GM21576 (cell line): ENCODE data around the gene CXCL9.
"Not testable (repeated sequence)": the region's sequence is repeated elsewhere in the genome, so short reads cannot be mapped to it uniquely, and the experiment has no call there.

Source experiments
- ATAC-seq: cut with Tn5 transposase; IDR thresholded peaks from one replicate; pipeline ENCODE4 v1.9.1; 2021; ENCODE audit warnings: mild to moderate bottlenecking, moderate library complexity; ENCODE audit not compliant: unreplicated experiment

CXCL9 gene

GRCh38 chr4:76012388-76012801 is 5.1 kb upstream of the CXCL9 start:
- no peak for ATAC-seq

DNA sequence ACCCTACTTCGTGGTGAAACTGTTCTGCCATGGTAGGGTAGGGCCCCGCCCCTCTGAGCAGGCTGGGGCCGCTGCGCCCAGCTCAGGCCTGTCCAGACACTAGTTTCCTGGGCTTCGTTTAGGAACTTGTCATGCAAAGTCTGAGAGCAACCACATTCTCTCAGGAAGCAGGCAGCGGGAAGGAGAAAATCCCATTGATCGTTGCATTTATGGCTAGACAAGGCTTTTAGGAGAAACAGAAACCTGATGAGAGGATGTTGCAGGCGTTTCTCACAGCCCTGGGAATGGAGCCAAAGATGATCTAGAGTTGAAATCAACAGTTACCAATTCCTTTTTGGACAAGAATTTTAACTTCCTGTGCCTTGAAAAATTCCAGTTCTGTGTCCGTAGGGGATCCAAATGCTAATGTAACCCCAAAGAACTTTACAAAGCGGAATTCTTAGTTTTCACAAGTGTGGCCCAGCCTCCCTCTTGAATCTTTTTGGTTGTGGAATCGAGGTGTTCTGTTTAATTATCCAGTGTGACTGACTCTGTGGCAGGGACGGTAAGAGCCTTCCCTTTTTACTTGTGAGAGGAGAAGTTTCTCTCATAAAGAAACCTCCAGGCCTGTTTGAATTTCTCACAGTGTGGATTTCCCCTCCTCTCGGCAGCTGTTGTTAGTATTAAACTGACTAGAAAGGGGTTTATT is 4.5 kb upstream of the CXCL9 start:
- ATAC-seq = peak; percentile 76

DNA sequence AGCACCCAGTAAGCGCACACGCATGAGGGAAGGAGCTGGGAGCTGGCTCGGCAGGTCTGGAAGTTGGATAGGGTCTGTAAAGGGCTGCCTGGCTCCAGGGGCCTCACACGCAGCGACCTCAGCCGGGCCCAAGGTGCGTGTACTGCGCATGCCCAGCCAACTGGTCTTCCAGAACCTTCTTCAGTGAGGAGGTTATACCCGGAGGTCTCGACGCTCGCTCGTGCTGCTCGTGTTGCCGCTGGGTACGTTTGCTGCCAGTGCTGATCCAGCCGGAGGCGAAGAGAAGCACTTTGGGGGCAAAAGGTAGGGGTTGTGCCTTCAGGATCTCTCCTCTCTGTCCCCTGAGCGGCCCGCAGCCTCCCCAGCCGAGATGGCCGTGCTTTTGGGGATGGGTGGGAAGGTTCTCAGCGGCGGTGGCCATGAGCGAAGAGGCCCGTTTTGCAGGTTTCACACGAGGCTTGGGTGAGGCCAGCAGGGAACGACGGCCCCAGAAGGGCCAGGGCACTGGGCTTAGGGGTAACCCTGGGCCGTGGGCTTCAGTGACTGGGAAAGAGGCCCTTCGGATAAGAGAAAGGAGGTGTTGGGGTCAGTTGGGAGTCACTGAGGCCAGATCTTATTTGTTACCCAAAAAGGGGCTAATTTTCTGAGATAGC is 3.8 kb upstream of the CXCL9 start:
- no peak for ATAC-seq

- no peak for ATAC-seq
These were observed 3.3 kb upstream of the CXCL9 start for GRCh38 chr4:76010576-76010975.

GRCh38 chr4:76009311-76009710 is 2.0 kb upstream of the CXCL9 start:
- ATAC-seq = no peak

GRCh38 chr4:76003620-76004019 is 3.7 kb downstream of the CXCL9 start:
- no peak for ATAC-seq

DNA sequence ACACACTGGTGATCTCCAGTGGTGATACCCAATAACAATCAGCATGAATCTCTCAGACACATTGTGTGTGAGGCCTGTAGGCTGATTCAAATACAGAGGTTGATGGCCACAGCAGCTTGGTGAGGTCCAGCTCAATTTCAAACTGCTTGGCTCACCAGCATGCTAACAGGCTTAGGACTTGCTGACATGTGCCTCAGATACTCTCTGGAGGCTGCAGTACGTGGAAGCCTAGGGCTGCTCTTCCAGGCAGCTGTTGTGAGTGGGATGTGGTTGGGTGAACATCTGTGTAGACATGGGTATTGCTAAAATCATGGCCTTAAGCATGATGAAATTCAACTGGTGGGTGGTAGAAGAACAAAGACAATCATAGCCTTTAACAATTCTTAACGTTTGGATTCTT is 4.3 kb downstream of the CXCL9 start:
- no peak for ATAC-seq

DNA sequence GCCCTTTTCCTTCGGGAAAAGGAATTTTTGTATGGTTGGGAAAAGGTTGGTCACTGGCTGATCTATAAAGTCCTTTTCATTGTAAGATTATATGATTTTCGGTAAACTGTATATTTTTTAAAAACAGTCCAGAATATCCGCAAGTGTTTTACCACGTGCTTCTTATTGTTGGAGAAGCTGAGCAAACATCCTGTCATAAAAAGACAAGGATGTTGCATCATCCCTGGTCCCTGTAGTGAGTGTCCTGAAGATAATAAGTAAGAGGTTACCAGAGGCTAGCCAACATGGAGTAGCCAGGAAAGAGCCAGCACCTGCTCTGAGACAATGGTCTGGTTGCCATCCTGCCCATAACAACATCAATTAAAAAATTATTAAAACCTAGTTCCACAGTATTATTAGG is 5.1 kb downstream of the CXCL9 start:
- ATAC-seq = no peak

DNA sequence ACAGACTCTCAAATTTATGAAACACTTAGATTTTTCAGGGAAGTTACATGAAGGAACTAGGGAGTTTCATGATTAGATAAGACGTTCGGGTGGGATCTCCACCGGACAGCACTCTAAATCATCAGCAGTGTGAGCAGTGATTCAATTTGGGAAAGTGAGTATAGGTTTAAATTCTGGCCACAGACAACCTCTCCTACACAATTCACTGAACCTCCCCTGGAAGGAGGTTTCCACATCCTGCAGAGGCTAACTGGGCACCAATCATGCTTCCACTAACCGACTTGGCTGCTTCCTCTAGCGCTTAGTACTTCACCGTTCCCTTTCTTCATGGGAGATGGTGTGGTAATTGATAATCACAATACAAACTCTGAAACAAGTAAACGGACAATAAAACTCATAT is 5.6 kb downstream of the CXCL9 start:
- ATAC-seq = no peak

- ATAC-seq = no peak
These were observed 7.0 kb downstream of the CXCL9 start for GRCh38 chr4:76000279-76000678.

DNA sequence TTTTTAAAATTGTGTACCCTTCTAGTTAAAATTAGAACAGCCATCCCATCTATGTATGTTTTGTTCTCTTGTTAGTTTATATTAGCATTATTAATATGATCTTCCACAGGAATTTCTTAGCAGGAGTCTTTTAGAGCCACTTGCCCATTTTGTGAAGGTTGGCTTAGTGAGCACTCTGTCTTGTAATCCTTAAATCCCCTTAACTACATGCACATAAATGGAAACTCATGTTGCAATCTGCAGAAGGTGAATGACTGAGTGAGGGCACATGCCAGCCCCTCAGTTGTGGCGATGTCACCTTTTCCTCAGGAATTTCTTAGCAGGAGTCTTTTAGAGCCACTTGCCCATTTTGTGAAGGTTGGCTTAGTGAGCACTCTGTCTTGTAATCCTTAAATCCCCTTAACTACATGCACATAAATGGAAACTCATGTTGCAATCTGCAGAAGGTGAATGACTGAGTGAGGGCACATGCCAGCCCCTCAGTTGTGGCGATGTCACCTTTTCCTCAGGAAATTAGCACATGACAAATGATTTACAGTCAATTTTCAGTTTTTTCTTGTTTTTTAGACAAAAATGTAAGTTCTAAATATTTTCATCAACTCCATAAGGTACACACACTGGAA is 8.7 kb downstream of the CXCL9 start:
- ATAC-seq = not testable (repeated sequence)

- ATAC-seq = no peak
These were observed 9.4 kb downstream of the CXCL9 start for GRCh38 chr4:75997946-75998345.

GRCh38 chr4:75997081-75997480 is 10.2 kb downstream of the CXCL9 start:
- no peak for ATAC-seq

DNA sequence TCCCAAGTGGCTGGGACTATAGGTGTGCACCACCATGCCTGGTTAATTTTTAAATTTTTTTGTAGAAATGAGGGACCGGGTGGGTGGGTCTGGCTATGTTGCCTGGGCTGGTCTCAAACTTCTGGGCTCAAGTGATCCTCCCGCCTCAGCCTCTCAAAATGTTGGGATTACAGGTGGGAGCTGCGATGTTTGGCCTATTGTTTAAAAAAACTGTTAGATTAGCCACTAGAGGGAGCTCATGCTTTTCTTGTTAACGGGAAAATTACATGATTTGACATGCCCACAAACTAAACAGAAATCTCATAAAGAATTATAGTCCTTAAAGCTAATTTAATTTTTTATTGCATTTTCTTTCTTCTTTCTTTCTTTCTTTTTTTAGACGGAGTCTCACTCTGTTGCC is 11.6 kb downstream of the CXCL9 start:
- ATAC-seq = no peak

DNA sequence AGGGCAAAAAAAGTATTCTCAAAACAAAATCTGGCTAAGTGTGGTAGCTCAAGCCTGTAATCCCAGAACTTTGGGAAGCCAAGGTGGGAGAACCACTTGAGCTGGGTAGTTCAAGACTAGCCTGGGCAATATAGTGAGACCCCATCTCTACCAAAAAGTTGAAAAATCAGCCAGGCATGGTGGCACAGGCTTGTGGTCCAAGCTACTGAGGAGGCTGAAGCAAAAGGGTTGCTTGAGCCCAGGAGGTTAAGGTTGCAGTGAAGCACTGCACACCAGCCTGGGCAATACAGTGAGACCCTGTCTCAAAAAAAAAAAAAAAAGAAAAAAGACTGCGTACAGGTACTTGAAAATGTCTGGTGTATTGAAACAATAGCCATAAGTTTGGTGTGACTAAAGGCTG is 14.8 kb downstream of the CXCL9 start:
- no peak for ATAC-seq

- ATAC-seq = no peak
These were observed 17.3 kb downstream of the CXCL9 start for GRCh38 chr4:75989846-75990528.

DNA sequence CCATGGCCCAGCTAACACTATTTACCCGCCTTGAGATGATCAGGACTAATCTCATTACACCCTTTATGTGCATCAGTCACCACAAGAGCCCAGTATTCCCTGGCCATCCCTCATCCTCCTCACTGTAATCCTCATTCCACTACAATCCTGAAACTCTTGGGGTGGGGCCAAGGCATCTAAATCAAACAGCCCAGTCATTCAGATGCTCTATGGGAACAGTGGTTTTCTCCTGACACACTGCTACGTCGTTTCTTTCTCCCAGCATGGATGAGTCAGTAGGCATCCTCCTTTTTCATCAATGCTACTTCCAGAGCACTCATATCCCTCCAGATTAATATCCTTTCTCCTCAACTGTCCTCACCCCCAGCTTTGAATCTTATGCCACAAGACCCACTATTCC is 22.2 kb downstream of the CXCL9 start:
- ATAC-seq = no peak

DNA sequence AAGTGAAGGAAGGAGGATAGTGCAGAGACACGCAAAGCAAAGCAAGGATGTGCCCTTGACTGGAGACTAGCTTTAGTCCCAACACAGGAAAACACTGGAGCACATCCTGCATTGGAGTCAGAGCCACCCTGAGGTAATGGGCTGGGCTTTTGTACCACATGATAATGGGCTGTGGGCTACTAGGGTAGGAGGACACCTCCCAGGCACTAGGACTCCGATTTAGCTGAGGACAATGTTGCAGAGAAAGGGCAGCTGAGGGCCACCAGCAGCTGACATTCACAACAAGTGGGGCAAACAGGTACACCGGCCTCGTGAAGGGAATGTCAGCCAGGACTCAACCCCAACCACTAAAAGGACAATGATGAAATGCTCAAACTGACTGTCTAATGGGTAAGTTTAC is 26.7 kb downstream of the CXCL9 start:
- no peak for ATAC-seq

DNA sequence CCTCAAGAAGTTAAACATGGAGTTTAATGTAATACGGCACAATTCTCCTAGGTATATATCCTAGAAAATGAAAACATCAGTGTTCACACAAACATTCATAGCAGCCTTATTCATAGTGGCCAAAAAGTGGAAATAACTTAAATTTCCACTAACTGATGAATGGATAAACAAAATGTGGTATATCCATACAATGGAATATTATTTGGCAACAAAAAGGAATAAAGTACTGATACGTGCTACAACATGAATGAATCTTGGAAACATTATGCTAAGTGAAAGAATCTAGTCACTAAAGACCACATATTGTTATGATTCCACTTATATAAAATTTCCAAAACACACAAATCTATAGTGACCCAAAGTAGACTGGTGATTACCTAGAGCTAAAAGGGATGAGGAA is 31.1 kb downstream of the CXCL9 start:
- ATAC-seq = no peak

DNA sequence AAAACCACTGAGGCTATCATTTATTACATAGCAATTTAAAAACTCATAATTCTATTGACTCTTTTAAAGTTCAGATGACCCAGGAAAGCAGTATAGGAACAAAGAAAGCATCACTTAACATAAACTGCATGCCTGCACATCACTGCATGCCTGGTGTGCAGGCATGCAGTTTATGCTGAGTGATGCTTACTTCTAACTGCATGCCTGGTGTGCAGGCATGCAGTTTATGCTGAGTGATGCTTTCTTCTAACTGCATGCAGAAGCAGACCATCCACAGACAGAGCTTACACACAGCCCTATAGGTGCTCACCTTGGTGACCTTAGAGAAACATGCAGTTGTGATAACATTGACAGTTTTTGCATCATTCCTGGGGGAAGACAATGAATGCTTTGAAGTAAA is 33.5 kb downstream of the CXCL9 start:
- ATAC-seq = no peak

- no peak for ATAC-seq
These were observed 39.2 kb downstream of the CXCL9 start for GRCh38 chr4:75968084-75968483.

DNA sequence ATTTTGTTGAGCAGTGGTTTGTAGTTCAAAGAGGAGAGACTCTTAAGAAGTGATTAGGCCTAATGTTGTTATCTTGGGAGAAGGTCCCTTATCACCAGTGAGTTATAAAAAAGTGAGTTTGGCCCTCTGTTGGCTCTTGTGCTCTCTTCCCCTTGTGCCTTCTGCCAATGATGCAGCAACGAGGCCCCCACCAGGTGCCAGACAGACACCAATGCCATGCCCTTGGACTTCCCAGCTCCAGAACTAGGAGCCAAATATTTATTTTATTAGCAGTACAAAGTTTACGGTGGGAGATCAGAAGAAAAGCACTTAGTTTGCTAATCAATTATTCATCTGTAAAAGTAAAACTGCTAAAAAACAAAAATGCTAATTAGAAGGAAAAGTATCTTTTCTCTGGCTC is 43.8 kb downstream of the CXCL9 start:
- ATAC-seq = no peak
